ENCODE data around the gene BRD4.

Gene BRD4

DNA sequence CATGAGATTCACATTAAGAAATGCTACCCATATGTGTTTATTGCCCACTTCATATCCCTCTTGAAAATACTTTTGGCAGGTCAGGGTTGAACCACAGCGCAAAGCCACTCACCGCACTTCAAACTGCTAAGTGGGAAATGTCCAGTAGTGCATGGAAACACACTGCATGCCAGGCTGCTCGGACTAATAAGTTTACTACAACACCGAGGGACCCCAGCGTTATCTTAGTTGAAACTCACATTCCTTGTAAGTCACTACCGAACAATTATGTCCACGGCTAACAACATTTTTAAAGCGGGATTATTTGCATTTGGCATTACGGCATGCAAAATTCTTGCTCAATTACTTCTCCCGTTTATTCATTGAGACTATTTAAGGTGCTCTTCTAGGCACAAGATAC lies 4.0 kb downstream of the BRD4 start:
- H4K20me1 ChIP-seq (ENCODE audit: control insufficient read depth, insufficient read depth, low read depth, low read length): peaks cover 57% of the 10 kb centered on the region
- H3K4me3 ChIP-seq (ENCODE audit: low read length): no peak overlapping the region
- H3F3A ChIP-seq (ENCODE audit: control insufficient read depth, insufficient read depth): peaks cover 5% of the 10 kb centered on the region; the same call in 1 of the 2 replicates
- peak overlapping the region; percentile 35; the same call in 1 of the 2 replicates for H3K4me2 ChIP-seq (ENCODE audit: low read length)
- H3K9me2 ChIP-seq (replicated peaks; ENCODE audit: control insufficient read depth, low read length): no peaks in the 10 kb centered on the region
- peaks cover 92% of the 10 kb centered on the region for H3K79me2 ChIP-seq (ENCODE audit: control insufficient read depth, low read length)
- TF ChIP-seq EZH2phosphoT487 (IDR thresholded peaks at IDR 0.05; ENCODE audit: borderline replicate concordance, low read length): no peak
- TF ChIP-seq, protein P1, sequence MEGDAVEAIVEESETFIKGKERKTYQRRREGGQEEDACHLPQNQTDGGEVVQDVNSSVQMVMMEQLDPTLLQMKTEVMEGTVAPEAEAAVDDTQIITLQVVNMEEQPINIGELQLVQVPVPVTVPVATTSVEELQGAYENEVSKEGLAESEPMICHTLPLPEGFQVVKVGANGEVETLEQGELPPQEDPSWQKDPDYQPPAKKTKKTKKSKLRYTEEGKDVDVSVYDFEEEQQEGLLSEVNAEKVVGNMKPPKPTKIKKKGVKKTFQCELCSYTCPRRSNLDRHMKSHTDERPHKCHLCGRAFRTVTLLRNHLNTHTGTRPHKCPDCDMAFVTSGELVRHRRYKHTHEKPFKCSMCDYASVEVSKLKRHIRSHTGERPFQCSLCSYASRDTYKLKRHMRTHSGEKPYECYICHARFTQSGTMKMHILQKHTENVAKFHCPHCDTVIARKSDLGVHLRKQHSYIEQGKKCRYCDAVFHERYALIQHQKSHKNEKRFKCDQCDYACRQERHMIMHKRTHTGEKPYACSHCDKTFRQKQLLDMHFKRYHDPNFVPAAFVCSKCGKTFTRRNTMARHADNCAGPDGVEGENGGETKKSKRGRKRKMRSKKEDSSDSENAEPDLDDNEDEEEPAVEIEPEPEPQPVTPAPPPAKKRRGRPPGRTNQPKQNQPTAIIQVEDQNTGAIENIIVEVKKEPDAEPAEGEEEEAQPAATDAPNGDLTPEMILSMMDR (IDR thresholded peaks at IDR 0.05; ENCODE audit: low read depth, low read length, poor library complexity, severe bottlenecking): no peak
- H3K27ac ChIP-seq (ENCODE audit: low read depth, low read length): no peak overlapping the region
- peaks cover 28% of the 10 kb centered on the region for H3K36me3 ChIP-seq (ENCODE audit: control insufficient read depth, low read length)
- peaks cover 76% of the 10 kb centered on the region for H3K4me1 ChIP-seq (ENCODE audit: control insufficient read depth, low read length)
- no peaks in the 10 kb centered on the region for H3K27me3 ChIP-seq (ENCODE audit: control insufficient read depth, low read length)
- H3K9me3 ChIP-seq (ENCODE audit: control insufficient read depth, insufficient read depth, low read length): no peaks in the 10 kb centered on the region

DNA sequence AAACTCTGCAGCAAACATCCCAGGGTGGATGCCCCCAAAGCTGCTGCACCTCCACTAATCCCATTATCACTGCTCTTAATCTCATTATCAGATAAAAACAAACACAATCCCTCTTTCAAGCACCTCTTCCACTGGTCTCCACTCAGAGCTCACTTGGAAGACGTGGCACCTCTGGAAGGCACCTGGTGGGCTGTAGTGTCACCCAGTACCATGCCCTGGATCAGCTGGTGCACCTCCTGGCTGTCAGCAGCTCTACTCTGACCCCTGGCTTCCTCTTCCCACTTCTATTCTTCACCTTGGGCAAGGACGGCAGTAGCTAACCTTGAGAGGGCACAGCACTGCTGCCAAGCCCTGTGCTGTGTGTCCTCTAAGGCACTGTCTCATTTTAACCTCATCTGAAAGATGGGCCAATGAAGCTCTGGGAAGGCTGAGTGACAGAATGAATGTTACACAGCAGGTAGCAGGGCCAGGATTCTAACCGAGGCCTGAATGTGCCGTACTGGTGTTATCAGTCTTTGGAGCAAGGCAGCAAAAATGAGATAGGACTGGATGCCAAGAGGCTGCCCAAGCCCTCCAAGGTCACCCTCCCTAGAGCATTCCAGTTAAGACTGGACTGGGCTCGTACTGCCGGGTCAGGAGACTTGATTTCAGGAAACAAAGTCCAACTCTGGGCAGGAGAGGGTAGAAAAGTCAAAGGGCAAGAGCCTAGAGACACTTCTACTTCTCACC lies 7.4 kb downstream of the BRD4 start:
- H3K36me3 ChIP-seq (ENCODE audit: control insufficient read depth, low read length): peaks cover 13% of the 10 kb centered on the region
- TF ChIP-seq, protein P1 (IDR thresholded peaks at IDR 0.05; ENCODE audit: low read depth, low read length, poor library complexity, severe bottlenecking): no peak
- TF ChIP-seq EZH2phosphoT487 (IDR thresholded peaks at IDR 0.05; ENCODE audit: borderline replicate concordance, low read length): no peak
- peaks cover 87% of the 10 kb centered on the region for H3K4me1 ChIP-seq (ENCODE audit: control insufficient read depth, low read length)
- no peaks in the 10 kb centered on the region for H3K9me2 ChIP-seq (replicated peaks; ENCODE audit: control insufficient read depth, low read length)
- H3K27ac ChIP-seq (ENCODE audit: low read depth, low read length): no peak overlapping the region
- H3F3A ChIP-seq (ENCODE audit: control insufficient read depth, insufficient read depth): no peaks in the 10 kb centered on the region
- H3K4me3 ChIP-seq (ENCODE audit: low read length): no peak overlapping the region
- no peaks in the 10 kb centered on the region for H3K9me3 ChIP-seq (ENCODE audit: control insufficient read depth, insufficient read depth, low read length)
- peaks cover 99% of the 10 kb centered on the region for H3K79me2 ChIP-seq (ENCODE audit: control insufficient read depth, low read length)
- H3K4me2 ChIP-seq (ENCODE audit: low read length): peak overlapping the region; percentile 14; the same call in 1 of the 2 replicates
- peaks cover 64% of the 10 kb centered on the region for H4K20me1 ChIP-seq (ENCODE audit: control insufficient read depth, insufficient read depth, low read depth, low read length)
- no peaks in the 10 kb centered on the region for H3K27me3 ChIP-seq (ENCODE audit: control insufficient read depth, low read length)

GRCh38 chr19:15323496-15324235 lies 8.7 kb downstream of the BRD4 start:
- TF ChIP-seq, protein P1 (IDR thresholded peaks at IDR 0.05; ENCODE audit: low read depth, low read length, poor library complexity, severe bottlenecking): no peak
- no peak for TF ChIP-seq EZH2phosphoT487 (IDR thresholded peaks at IDR 0.05; ENCODE audit: borderline replicate concordance, low read length)
- Histone ChIP-seq H3K9me2 (replicated peaks; ENCODE audit: control insufficient read depth, low read length) (no peaks in the 10 kb centered on the region), H3K4me3 (ENCODE audit: low read length) (no peak overlapping the region), H3K27me3 (ENCODE audit: control insufficient read depth, low read length) (no peaks in the 10 kb centered on the region), H3K36me3 (ENCODE audit: control insufficient read depth, low read length) (peaks cover 12% of the 10 kb centered on the region), H3K4me1 (ENCODE audit: control insufficient read depth, low read length) (peaks cover 87% of the 10 kb centered on the region), H3K79me2 (ENCODE audit: control insufficient read depth, low read length) (peaks cover 99% of the 10 kb centered on the region), H3K4me2 (ENCODE audit: low read length) (no peak overlapping the region), H3K27ac (ENCODE audit: low read depth, low read length) (no peak overlapping the region), H4K20me1 (ENCODE audit: control insufficient read depth, insufficient read depth, low read depth, low read length) (peaks cover 72% of the 10 kb centered on the region), H3K9me3 (ENCODE audit: control insufficient read depth, insufficient read depth, low read length) (no peaks in the 10 kb centered on the region), H3F3A (ENCODE audit: control insufficient read depth, insufficient read depth) (peaks cover under 1% of the 10 kb centered on the region; the same call in 1 of the 2 replicates)

All from DOHH2 (cell line).